HCT116 (cell line): Measurements from ENCODE around the gene MSI2. TPM values are rescaled to one million over a fixed set of nuclear protein-coding genes. Genes with fewer than 3 reads are reported as not detected.

Source experiments
- ATAC-seq: fragments of 200-7000 bp; cut with Tn5 transposase; 2 replicates; pipeline ENCODE4 v1.9.1; 2020; ENCODE audit warnings: mild to moderate bottlenecking, moderate library complexity
- BruUV-seq: library from RNA; stranded (reverse); fragments of 400-500 nt; replicated peaks from 2 replicates; lab custom pipeline; 2021; lab: Mats Ljungman, UMichigan
- CTCF ChIA-PET: fragments of 300-600 bp; sonication (Branson Sonifier 250); formaldehyde crosslinking; loops from one replicate; lab custom pipeline; 2021; ENCODE audit warnings: antibody characterized with exemption; lab: Charles Lee
- POLR2A ChIA-PET: fragments of 300-600, 350-600 bp; sonication (Branson Sonifier 250); formaldehyde crosslinking; loops from one replicate; lab custom pipeline; 2021; ENCODE audit warnings: antibody characterized with exemption; lab: Charles Lee
- RAD21 ChIA-PET, 2 experiments: fragments of 300-600 bp; sonication (Branson Sonifier 250); formaldehyde crosslinking; loops; one replicate each; lab custom pipeline; 2023; ENCODE audit warnings: low total read pairs in 2 of 2; ENCODE audit not compliant: uncharacterized antibody in 2 of 2, unreplicated experiment in 2 of 2, low non-redundant PET in 1 of 2; lab: Charles Lee
- DNase-seq: peaks from one replicate; pipeline ENCODE4 v3.0.0-alpha.2; 2010; ENCODE audit warnings: low read depth, low spot score
- H2AFZ ChIP-seq: fragments of 200-600 bp; shearing (Covaris generic), sonication (generic); 2 replicates; pipeline ENCODE4 v1.6.1; 2017; ENCODE audit warnings: low read depth, mixed run types, mixed read lengths, antibody characterized with exemption, low read length; ENCODE audit not compliant: poor library complexity, severe bottlenecking
- H3K27ac ChIP-seq: 2 replicates; pipeline ENCODE4 v1.5.1; 2012; ENCODE audit warnings: low read depth, low read length
- H3K27me3 ChIP-seq: fragments of 200-600 bp; sonication (generic); 2 replicates; pipeline ENCODE4 v1.6.1; 2016; ENCODE audit warnings: mixed run types, low read length, mixed read lengths; ENCODE audit not compliant: insufficient read depth
- H3K36me3 ChIP-seq, 2 experiments: fragments of 200-500 bp in 1 of 2; fragments of 200-600 bp in 1 of 2; sonication (Bioruptor generic) in 1 of 2; sonication (generic) in 1 of 2; 2 replicates each; pipeline versions ENCODE4 v1.5.1 to v1.6.1; 2014 to 2016; ENCODE audit warnings: low read length in 2 of 2, inconsistent platforms in 1 of 2, mixed read lengths in 1 of 2, mixed run types in 1 of 2; ENCODE audit not compliant: insufficient read depth in 2 of 2, control insufficient read depth in 1 of 2
- H3K4me1 ChIP-seq, 2 experiments: fragments of 200-600 bp in 1 of 2; sonication (generic) in 1 of 2; 2 replicates each; pipeline versions ENCODE4 v1.5.1 to v1.6.1; 2012 to 2017; ENCODE audit warnings: low read length in 2 of 2, inconsistent platforms in 1 of 2, mild to moderate bottlenecking in 1 of 2, mixed read lengths in 1 of 2, mixed run types in 1 of 2, moderate library complexity in 1 of 2; ENCODE audit not compliant: insufficient read depth in 2 of 2, control insufficient read depth in 1 of 2
- H3K4me2 ChIP-seq: fragments of 200-600 bp; sonication (generic); 2 replicates; pipeline ENCODE4 v1.6.1; 2017; ENCODE audit warnings: mixed run types, low read length, mixed read lengths
- H3K4me3 ChIP-seq, 2 experiments: fragments of 200-600 bp in 1 of 2; sonication (generic) in 1 of 2; replicated peaks in 1 of 2; 2 replicates each; pipeline ENCODE4 v1.5.1; 2011 to 2016; ENCODE audit warnings: low read length in 2 of 2, control low read depth in 1 of 2, low read depth in 1 of 2, mild to moderate bottlenecking in 1 of 2, mixed read lengths in 1 of 2, mixed run types in 1 of 2
- H3K79me2 ChIP-seq: fragments of 200-600 bp; sonication (generic); 2 replicates; pipeline ENCODE4 v1.6.1; 2017; ENCODE audit warnings: mild to moderate bottlenecking, mixed run types, low read length, moderate library complexity, mixed read lengths; ENCODE audit not compliant: insufficient read depth
- H3K9ac ChIP-seq: fragments of 200-600 bp; sonication (generic); 2 replicates; pipeline ENCODE4 v1.6.1; 2016; ENCODE audit warnings: low read length, mixed read lengths
- H3K9me2 ChIP-seq: fragments of 200-600 bp; sonication (generic), shearing (Covaris generic); 2 replicates; pipeline ENCODE4 v1.6.1; 2017; ENCODE audit warnings: mixed run types, mild to moderate bottlenecking, moderate library complexity; ENCODE audit not compliant: insufficient read depth
- H3K9me3 ChIP-seq, 2 experiments: fragments of 200-500 bp in 1 of 2; fragments of 200-600 bp in 1 of 2; sonication (Bioruptor generic) in 1 of 2; sonication (generic) in 1 of 2; 2 replicates each; pipeline ENCODE4 v1.6.1; 2014 to 2017; ENCODE audit warnings: low read length in 2 of 2, mixed read lengths in 2 of 2, inconsistent platforms in 1 of 2, low read depth in 1 of 2, mild to moderate bottlenecking in 1 of 2, mixed run types in 1 of 2, moderate library complexity in 1 of 2; ENCODE audit not compliant: control insufficient read depth in 1 of 2, insufficient read depth in 1 of 2
- H4K20me1 ChIP-seq: fragments of 200-600 bp; sonication (generic), shearing (Covaris generic); 2 replicates; pipeline ENCODE4 v1.6.1; 2017; ENCODE audit warnings: mixed run types, mild to moderate bottlenecking, moderate library complexity; ENCODE audit not compliant: insufficient read depth
- CEBPB ChIP-seq: IDR thresholded peaks from 2 replicates; pipeline ENCODE4 v1.6.1; 2012; ENCODE audit warnings: low read depth
- CTCF ChIP-seq, 3 experiments: fragments of 200-600 bp in 1 of 3; sonication (generic) in 1 of 3; IDR thresholded peaks in 2 of 3; conservative IDR thresholded peaks in 1 of 3; 2 replicates each; pipeline ENCODE4 v1.5.1; 2012 to 2017; ENCODE audit warnings: low read depth in 2 of 3, low read length in 2 of 3, antibody characterized with exemption in 1 of 3, borderline replicate concordance in 1 of 3, control low read depth in 1 of 3, mild to moderate bottlenecking in 1 of 3, mixed read lengths in 1 of 3, mixed run types in 1 of 3, moderate library complexity in 1 of 3; ENCODE audit not compliant: insufficient read depth in 1 of 3
- EGR1 ChIP-seq: IDR thresholded peaks from 2 replicates; pipeline ENCODE4 v1.6.1; 2012; ENCODE audit warnings: low read depth
- ELF1 ChIP-seq: IDR thresholded peaks from 2 replicates; pipeline ENCODE4 v1.6.1; 2012; ENCODE audit warnings: low read depth, borderline replicate concordance
- EZH2phosphoT487 ChIP-seq: fragments of 200-600 bp; IDR thresholded peaks from 2 replicates; pipeline ENCODE4 v1.6.1; 2018; ENCODE audit warnings: antibody characterized with exemption, borderline replicate concordance
- FOSL1 ChIP-seq: IDR thresholded peaks from 2 replicates; pipeline ENCODE4 v1.6.1; 2012; ENCODE audit warnings: low read depth
- JUND ChIP-seq: IDR thresholded peaks from 2 replicates; pipeline ENCODE4 v1.6.1; 2012
- POLR2A ChIP-seq: IDR thresholded peaks from 2 replicates; pipeline ENCODE4 v1.7.0; 2011; ENCODE audit warnings: borderline replicate concordance; ENCODE audit not compliant: insufficient read depth, insufficient read length; ENCODE audit errors: extremely low read depth
- POLR2AphosphoS5 ChIP-seq: IDR thresholded peaks from 2 replicates; pipeline ENCODE4 v1.6.1; 2011; ENCODE audit warnings: mild to moderate bottlenecking, low read depth, low read length, moderate library complexity
- RAD21 ChIP-seq: IDR thresholded peaks from 2 replicates; pipeline ENCODE4 v1.6.1; 2012; ENCODE audit warnings: low read depth, mild to moderate bottlenecking
- REST ChIP-seq: IDR thresholded peaks from 2 replicates; pipeline ENCODE4 v1.6.1; 2012; ENCODE audit warnings: low read depth
- SIN3A ChIP-seq: IDR thresholded peaks from 2 replicates; pipeline ENCODE4 v1.6.1; 2012; ENCODE audit warnings: low read depth
- SP1 ChIP-seq: IDR thresholded peaks from 2 replicates; pipeline ENCODE4 v1.6.1; 2012; ENCODE audit warnings: low read depth
- SRF ChIP-seq: IDR thresholded peaks from 2 replicates; pipeline ENCODE4 v1.6.1; 2012; ENCODE audit warnings: low read depth
- TCF7L2 ChIP-seq: IDR thresholded peaks from 2 replicates; pipeline ENCODE4 v1.7.0; 2011; ENCODE audit warnings: borderline replicate concordance, inconsistent platforms; ENCODE audit not compliant: insufficient read depth, insufficient read length; ENCODE audit errors: extremely low read depth
- YY1 ChIP-seq: IDR thresholded peaks from 2 replicates; pipeline ENCODE4 v1.6.1; 2011; ENCODE audit warnings: low read length, low read depth, moderate library complexity, mild to moderate bottlenecking; ENCODE audit not compliant: insufficient replicate concordance; ENCODE audit errors: extremely low read depth
- ZBTB33 ChIP-seq: IDR thresholded peaks from 2 replicates; pipeline ENCODE4 v1.6.1; 2011; ENCODE audit warnings: mild to moderate bottlenecking, low read length, moderate library complexity; ENCODE audit not compliant: insufficient replicate concordance; ENCODE audit errors: extremely low read depth
- ZFX ChIP-seq: fragments of 450-650 bp; IDR thresholded peaks from 2 replicates; pipeline ENCODE4 v1.6.1; 2017
- ZNF274 ChIP-seq: fragments of 200-500 bp; sonication (Bioruptor generic); IDR thresholded peaks from 2 replicates; pipeline ENCODE4 v1.6.1; 2014; ENCODE audit warnings: mild to moderate bottlenecking, low read depth, low read length, inconsistent platforms
- intact Hi-C: fragments of 100-400 bp; cut with micrococcal nuclease; formaldehyde crosslinking; loops from 2 replicates; pipeline ENCODE4 v1.10.0; 2022
- total RNA-seq: library from RNA; stranded (reverse); gene quantifications from one replicate; pipeline ENCODE4 v1.2.1, GENCODE V29; 2021; ENCODE audit not compliant: unreplicated experiment
- TF ChIP-seq, protein P1 (sequence below): IDR thresholded peaks from 2 replicates; pipeline ENCODE4 v1.6.1; 2012

Gene MSI2
- total RNA-seq, 1 experiment from 2014 or later = 137 TPM

DNA sequence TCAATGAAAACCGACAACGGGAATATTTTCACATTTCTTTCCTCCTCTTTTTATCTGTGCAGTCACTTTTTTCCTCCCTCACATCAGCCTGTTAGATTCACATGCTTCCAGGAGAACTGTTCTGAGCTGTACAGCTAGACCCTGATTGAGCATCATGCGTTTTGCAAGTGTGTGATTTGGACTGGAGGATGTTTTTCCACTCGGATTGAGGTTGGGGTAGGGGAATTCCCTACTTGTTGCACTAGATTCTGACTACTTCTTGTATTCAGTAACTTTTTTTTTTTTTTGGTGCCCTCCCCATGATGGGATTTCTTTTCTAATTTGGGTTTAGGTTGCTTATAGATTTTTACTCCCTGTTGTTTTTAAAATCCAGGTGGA, 4.8 kb downstream of the MSI2 start:
- H3K9ac ChIP-seq = no peak overlapping the region
- no peak overlapping the region for H2AFZ ChIP-seq
- no peak overlapping the region for H3K27ac ChIP-seq
- no peaks in the 10 kb centered on the region for H3K9me2 ChIP-seq
- H3K36me3 ChIP-seq = peaks cover 40 to 53% of the 10 kb centered on the region in 2 experiments; a peak in 3 of 4 replicates
- no TSS peak for BruUV-seq
- POLR2A ChIA-PET = interaction anchor here (0.7 kb wide), 1 partner anchor 153 kb away, joined by 3 read pairs; no protein-coding TSS in a partner anchor
- CTCF ChIA-PET = interaction anchor here (4.5 kb wide), 1 partner anchor 17 kb away, joined by 22 read pairs; no protein-coding TSS in a partner anchor
- H4K20me1 ChIP-seq = no peaks in the 10 kb centered on the region
- no peaks in the 10 kb centered on the region for H3K9me3 ChIP-seq
- no peaks in the 10 kb centered on the region for H3K27me3 ChIP-seq
- peaks cover 51% of the 10 kb centered on the region for H3K79me2 ChIP-seq
- H3K4me2 ChIP-seq = no peak overlapping the region
- ATAC-seq (no peak), DNase-seq (no peak)
- intact Hi-C loops = no loop called here
- TF ChIP-seq REST (no peak), EGR1 (no peak), SP1 (no peak), RAD21 (no peak), CTCF (IDR thresholded peaks at IDR 0.05 in 2 of 3, conservative IDR thresholded peaks at IDR 0.05 in 1 of 3; ENCODE audit: borderline replicate concordance in 1 of 3, insufficient read depth in 1 of 3, low read depth in 2 of 3, low read length in 2 of 3) (no peak), ZBTB33 (no peak), SIN3A (no peak), ELF1 (no peak), ZFX (no peak), ZNF274 (no peak), TCF7L2 (no peak), JUND (no peak), POLR2A (no peak), POLR2AphosphoS5 (no peak), CEBPB (no peak), EZH2phosphoT487 (no peak), FOSL1 (no peak), SRF (no peak), YY1 (no peak)
- TF ChIP-seq, protein P1, sequence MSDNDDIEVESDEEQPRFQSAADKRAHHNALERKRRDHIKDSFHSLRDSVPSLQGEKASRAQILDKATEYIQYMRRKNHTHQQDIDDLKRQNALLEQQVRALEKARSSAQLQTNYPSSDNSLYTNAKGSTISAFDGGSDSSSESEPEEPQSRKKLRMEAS = no peak
- no peak overlapping the region for H3K4me3 ChIP-seq
- H3K4me1 ChIP-seq = peaks cover 13 to 16% of the 10 kb centered on the region in 2 experiments
- RAD21 ChIA-PET = no interaction called here
